Pulmonary artery endothelial cell (primary cell): ENCODE data around the gene AHDC1. TPM values are rescaled to one million over a fixed set of nuclear protein-coding genes. Genes with fewer than 3 reads are reported as not detected.

Experiments used
- DNase-seq: peaks from one replicate; pipeline ENCODE4 v3.0.0-alpha.2; 2011; ENCODE audit warnings: low read depth, low spot score
- total RNA-seq: library from RNA; depleted of rRNA; stranded (reverse); fragments of >200 nt; gene quantifications from 2 replicates; pipeline ENCODE4 v1.2.3, GENCODE V29; 2014

The AHDC1 gene
- total RNA-seq, 1 donor from 2014 or later = 4.3 TPM

- no peak for DNase-seq
These were observed 71.8 kb downstream of the AHDC1 start for GRCh38 chr1:27531959-27532685.

GRCh38 chr1:27530192-27530591 lies 73.8 kb downstream of the AHDC1 start:
- DNase-seq = no peak

- no peak for DNase-seq
These were observed 74.3 kb downstream of the AHDC1 start for GRCh38 chr1:27529704-27530018.

GRCh38 chr1:27528818-27529703 lies 74.9 kb downstream of the AHDC1 start:
- no peak for DNase-seq

GRCh38 chr1:27527890-27528817 lies 75.8 kb downstream of the AHDC1 start:
- DNase-seq = no peak

GRCh38 chr1:27527223-27527889 lies 76.6 kb downstream of the AHDC1 start:
- no peak for DNase-seq

- DNase-seq = no peak
These were observed 77.2 kb downstream of the AHDC1 start for GRCh38 chr1:27526569-27527222.

- DNase-seq = no peak
These were observed 78.4 kb downstream of the AHDC1 start for GRCh38 chr1:27525296-27526272.

GRCh38 chr1:27523337-27524020 lies 80.5 kb downstream of the AHDC1 start:
- no peak for DNase-seq

GRCh38 chr1:27522432-27523336 lies 81.3 kb downstream of the AHDC1 start:
- DNase-seq = no peak

GRCh38 chr1:27521861-27522431 lies 82.0 kb downstream of the AHDC1 start:
- no peak for DNase-seq

- DNase-seq = no peak
These were observed 82.6 kb downstream of the AHDC1 start for GRCh38 chr1:27521336-27521831.

GRCh38 chr1:27520651-27521050 lies 83.3 kb downstream of the AHDC1 start:
- no peak for DNase-seq

- DNase-seq = no peak
These were observed 84.3 kb downstream of the AHDC1 start for GRCh38 chr1:27519331-27520258.

- no peak for DNase-seq
These were observed 85.1 kb downstream of the AHDC1 start for GRCh38 chr1:27518808-27519207.
